Activated T-cell treated with anti-CD3 and anti-CD28 coated beads, Interleukin-2, amount 50 U/mL, for 1 hour (primary cell): ENCODE results near the gene SYVN1.
"Not testable (repeated sequence)": the region's sequence is repeated elsewhere in the genome, so short reads cannot be mapped to it uniquely, and the experiment has no call there.

Experiments
- DNase-seq: peaks from one replicate; pipeline ENCODE4 v3.0.0-alpha.2; 2020

The SYVN1 gene

DNA sequence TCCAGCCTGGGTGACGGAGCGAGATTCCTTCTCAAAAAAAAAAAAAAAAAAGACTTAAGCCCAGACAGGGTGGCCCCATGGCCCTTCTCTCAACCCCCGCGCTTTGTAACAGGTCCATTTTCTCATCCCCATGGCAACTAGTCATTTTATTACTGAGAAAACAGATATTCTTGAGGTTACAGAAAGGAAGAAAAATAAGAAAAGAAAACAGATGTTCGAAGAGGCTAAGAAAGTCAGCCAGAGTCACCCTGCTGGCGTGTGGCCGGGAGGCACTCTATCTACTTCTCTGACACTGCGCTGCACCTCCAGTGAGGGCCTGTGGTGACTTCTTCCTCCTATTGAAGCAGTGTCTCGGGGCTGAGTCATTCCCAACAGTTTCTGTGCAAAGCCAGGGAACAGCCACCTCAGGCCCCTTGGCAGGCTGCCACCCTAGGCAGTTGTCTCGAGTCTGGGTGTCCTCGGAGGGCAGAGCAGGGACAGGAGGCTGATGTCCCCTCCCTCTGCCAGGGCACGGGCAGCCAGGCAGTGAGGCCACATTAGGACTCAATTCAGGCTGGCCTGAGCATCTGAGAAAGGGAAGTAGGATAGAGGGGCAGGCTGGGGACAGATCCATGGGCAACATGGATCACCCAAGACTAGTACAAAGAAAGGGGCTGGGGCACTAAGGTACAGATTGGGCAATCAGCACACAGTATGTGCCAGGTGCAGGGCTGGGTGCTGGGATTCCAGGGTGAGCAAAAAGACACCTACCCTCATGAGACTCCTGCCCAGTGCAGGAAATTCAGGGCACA lies 16.4 kb upstream of the SYVN1 start:
- DNase-seq: no peak

DNA sequence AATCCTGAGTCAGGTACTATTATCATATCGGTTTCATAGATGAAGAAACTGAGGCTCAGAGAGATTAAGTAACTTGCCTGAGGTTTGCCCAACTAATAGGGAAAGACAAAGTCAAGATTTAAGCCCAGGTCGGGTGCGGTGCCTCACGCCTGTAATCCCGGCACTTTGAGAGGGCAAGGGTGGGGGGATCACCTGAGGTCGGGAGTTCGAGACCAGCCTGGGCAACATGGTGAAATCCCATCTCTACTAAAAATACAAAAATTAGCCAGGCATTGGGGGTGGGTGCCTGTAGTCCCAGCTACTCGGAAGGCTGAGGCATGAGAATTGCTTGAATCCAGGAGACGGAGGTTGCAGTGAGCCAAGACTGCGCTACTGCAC lies 15.8 kb upstream of the SYVN1 start:
- DNase-seq: not testable (repeated sequence)

DNA sequence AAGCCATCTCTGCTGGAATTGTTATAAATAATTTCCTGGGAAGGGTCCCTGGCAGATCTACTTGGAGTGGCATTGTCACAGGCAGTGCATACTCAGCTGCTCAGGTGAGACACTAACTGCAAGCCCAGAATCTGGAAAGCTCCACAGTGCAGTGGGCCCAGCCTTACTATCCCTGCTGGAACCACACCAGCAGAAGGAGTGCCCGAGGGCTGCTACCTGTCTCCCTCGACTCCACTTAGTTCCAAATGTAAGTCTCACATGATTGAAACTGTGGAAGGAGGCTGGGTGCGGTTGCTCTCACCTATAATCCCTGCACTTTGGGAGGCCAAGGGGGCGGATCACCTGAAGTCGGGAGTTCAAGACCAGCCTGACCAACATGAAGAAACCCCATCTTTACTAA lies 14.3 kb upstream of the SYVN1 start:
- DNase-seq: no peak

DNA sequence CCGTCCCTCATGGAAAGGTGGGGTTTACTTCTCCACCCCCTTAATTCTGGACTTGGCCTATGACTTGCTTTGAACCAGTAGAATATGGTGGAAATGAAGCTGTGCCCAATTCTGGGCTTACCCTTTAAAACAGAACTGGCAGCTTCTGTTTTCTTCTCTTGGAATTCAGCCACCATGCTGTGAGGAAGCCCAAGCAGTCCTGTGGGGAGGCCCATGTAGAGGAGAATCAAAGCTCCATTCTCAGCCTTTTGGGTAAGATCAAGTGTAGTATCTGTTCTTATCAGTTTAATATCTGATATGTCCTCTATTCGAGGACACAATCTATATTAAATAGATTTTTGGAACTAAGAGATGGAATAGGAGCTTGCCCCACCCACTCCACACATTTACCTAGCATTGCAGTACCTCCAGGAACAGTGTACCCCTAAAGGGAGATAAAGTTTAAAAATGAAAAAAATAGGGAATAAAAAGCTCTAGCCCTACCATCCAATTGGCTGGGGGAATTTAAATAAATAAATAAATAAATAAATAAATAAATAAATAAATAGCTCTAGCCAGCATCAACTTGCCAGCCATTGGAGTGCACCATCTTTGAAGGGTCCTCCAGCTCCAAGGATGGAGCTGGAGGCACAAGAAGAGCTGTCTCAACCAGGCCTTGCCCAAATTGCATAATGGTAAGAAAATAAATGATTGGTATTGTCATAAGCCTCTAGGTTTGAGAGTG lies 13.2 kb upstream of the SYVN1 start:
- DNase-seq: no peak

DNA sequence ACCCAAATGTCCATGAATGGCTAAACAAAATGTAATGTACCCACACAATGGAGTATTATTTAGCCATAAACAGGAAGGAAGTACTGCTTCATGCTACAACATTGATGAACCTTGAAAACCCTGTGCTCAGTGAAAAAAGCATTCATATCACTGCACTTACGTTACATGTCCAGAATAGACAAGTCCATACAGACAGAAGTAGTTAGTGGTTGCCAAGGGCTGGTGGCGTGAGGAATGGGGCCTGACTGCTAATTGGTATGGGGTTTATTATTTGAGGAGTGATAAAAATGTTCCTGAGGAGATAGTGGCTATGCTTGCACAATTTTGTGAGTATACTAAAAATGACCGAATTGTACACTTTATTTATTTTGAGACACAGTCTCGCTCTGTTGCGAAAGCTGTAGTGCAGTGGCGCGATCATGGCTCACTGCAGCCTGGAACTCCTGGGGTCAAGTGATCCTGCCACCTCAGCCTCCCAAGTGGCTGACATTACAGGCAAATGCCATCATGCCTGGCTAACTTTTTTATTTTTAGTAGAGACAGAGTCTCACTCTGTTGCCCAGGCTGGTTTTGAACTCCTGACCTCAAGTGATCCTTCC lies 7.7 kb upstream of the SYVN1 start:
- no peak for DNase-seq

DNA sequence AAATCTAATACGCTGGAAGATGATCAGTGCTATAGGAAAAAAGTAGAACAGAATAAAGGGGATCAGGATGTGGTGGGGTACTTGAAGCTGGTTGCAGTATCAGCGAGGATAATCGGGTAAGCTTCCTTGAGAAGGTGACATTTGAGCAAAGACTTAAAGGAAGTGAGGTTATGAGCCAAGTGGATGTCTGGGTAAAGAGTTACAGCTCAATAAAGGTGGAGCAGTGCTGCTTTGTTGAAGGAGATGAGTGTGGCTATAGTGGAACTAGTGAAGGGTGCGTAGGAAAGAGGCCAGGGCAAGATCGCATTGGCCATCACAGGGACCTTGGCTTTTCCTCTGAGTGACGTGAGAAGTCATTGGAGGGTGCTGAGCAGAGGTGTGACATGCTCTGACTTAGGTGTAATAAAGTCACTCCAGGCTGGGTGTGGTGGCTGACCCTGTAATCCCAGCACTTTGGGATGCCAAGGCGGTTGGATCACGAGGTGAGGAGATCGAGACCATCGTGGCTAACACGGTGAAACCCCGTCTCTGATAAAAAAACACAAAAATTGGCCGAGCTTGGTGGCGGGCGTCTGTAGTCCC lies 2.3 kb upstream of the SYVN1 start:
- no peak for DNase-seq

DNA sequence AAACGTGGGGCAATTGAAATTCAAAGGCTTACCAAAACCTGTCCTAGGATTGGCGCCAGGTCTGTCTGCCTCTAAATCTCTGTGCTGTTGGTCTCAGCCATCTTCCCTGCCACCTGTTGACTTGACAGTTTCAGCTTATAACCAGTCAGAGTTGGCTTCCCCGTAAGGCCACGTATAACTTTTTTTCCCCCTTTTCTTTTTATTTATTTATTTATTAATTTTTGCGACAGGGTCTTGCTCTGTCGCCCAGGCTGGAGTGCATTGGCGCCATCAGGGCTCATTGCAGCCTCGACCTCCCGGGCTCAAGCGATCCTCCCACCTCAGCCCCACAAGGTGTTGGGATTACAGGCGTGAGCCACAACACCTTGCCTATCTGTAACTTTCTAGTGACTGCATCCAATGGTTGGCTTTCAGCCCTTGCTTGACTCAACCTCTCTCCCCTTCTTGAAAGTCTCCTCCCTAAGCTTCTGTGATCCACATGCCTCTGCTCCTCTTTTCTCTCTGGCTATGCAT lies 1.4 kb upstream of the SYVN1 start:
- DNase-seq: no peak

DNA sequence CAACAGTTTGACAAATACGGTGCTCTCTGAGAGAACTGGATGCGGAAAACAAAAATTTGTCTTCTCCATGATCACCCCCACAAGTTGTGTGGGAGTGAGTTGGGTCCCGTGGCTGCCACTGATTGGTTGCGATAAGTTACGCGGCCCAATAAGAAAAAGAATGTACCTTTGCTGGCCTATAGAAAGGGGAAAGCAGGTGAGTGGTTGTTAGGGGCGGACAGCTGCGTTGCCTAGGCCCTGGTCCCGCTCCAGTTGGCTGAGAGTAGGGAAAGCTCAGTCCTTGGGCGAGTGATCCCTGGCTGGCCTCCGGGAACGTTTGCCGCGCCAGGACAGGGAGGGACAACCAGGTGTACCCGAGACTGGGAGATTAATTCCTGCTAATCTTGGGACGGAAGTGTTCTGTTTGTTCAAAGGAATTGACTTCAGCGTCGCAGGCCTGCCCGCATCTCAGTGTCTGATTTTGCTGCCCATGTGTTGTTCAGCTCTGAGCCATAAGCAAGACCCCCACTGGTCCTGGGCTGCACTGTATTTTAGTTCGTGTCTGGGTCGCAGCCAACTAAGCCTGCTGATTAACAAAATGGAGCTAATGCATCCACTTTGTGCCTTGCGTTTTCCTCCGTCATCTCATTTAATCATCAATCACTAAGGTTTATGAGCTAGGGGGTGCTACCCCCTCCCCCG lies 773 bp upstream of the SYVN1 start:
- peak; percentile 78 for DNase-seq

DNA sequence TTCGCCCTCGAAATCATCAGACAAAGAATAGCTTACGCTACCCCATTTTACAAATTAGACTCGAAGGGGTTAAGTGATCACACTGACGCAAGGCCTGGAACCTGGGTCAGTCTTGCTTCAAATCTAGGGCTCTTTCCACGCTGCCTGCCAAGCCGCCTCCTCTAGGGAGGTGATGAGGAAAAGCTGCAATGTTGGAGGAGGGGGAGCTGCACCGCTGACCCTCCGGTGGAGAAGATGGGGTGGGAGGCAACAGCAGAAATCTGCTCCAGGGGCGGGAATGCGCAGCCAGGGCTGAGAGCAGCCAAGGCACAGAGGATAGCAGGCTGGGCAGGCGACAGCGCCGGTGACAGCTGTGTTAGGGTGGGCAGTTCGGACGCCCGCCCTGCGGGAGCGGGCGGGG lies 595 bp downstream of the SYVN1 start:
- no peak for DNase-seq

DNA sequence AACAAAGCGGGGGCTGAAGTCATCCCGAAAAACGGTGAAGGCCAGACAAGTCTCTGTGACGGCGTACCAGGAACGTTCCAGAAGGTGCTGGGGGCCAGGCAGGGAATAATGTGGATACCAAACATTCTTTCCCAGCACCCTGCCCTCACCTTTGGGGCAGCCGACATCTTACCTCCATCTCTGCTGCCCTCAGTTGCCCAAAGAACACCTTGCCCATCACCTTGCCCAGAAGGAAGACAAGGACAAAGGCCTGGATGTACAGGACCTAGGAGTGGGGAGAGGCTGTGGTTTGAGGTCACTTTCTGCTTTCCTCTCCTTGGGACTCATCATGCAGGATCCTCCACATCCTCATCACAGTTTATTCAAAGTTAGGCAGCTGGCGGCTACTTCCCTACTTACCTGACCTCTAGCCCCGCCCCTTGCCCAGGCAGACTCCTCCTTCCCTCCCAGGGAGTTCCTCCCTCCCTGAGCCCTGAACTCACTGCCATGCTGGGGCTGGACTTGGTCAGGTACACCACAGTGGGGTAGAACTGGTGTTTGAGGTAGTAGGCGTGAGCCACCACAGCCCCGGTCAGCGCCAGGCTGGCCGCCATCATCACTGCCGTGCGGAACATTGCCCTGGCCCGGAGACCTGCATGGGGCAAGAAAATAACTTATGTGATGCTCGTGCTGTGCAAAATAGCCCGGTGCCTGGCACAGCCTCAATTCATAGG lies 1.2 kb downstream of the SYVN1 start:
- peak; percentile 55 for DNase-seq

DNA sequence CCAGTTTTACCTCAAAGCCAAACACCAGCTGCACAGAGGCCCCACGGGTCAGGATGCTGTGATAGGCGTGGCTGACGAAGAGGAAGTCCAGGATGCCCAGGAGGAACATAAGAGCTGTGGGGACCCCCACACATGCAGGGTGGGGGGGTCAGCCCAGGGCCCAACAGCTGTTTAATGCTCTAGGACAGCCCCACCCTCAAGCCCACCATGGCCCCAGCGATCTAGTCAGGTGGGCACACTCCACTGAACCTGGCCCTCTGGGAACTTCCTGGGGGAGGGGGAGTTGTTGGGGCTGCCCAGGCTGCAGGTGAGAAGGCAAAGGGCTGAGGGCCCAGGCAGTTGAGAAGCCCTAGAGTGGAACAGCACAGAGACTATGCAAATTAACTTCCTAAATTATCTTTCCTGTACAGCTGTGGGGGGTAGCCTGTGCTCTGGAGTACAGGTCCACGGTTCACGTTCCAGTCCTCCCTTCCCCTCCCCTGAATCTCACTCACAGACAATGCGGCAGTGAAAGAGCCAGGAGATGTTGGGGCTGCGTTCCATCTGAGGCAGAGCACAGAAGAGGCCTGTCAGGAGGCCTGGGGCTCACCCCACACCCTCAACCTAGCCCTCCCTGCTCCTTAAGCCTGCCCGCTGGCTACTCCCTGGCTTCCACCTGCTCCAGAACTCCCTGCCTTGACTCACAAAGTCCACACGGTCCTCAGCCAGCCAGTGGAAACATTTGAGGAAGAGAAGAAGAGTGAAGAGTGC lies 1.9 kb downstream of the SYVN1 start:
- DNase-seq: peak; percentile 15

DNA sequence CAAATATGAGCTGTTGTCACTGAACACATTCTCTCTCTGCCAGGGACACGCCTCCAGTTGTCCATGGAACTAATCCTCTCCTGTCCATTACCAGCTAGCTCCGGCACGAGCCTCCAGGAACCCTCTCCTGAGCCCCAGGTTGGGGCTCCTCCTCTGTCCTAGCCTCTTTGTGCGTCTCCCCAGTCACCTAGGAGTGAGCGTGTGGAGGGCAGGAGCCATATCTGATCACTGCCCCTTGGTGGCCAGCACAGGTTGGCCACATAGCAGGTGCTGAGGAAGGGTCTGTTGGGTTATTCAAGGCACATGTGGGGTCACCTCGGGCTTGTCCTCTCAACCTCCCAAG lies 2.5 kb downstream of the SYVN1 start:
- DNase-seq: peak; percentile 15

DNA sequence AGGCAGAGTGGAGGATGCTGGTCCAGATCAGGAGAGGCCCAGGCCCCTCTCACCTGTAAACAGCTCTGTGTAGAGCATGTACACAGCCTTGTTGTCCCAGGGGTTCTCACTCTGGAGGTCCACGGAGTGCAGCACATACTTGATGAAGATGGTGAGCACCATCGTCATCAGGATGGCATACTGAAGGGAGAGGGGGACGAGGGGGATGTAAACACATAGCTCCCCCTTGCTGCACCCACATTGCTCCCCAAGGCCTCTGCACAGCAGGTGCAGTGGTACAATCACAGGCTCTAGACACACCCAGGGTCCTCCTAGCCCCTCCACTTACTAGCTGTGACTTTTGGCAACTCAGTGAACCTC lies 2.9 kb downstream of the SYVN1 start:
- DNase-seq: peak; percentile 15

DNA sequence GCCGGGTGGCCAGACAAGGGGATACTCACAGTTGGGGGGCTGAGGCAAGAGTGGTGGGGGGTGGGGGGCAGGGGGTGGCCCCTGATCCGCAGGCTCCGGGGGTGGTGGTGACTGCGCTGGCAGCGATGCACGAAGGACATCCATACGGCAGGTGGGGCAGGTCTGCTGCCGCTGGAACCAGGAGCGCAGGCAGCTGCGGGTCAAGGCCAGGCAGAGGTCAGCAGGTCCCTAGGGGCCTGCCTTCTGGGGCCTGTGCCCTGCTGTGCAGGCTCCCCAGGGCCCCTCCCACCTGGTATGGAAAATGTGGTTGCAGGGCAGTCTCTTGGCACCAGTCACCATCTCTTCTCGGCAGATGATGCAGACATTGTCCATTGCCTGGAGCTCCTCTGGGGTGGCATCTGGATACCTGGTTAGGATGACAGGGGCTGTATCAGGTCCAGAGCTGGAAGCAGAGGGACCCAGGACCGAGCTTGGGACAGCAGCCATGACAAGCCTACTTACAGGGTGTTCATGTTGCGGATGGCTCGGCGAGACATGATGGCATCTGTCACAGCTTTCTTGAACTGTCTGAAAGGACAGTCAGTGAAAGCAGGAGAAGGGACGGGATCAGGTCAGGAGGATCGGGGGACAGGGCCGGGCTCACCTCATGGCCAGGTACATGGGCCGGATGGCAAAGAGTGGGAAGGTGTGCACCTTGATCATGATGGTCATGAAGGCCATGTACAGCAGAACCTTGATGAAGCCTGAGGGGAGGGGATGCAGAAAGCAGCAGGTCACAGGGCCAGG lies 3.5 kb downstream of the SYVN1 start:
- DNase-seq: peak; percentile 16

DNA sequence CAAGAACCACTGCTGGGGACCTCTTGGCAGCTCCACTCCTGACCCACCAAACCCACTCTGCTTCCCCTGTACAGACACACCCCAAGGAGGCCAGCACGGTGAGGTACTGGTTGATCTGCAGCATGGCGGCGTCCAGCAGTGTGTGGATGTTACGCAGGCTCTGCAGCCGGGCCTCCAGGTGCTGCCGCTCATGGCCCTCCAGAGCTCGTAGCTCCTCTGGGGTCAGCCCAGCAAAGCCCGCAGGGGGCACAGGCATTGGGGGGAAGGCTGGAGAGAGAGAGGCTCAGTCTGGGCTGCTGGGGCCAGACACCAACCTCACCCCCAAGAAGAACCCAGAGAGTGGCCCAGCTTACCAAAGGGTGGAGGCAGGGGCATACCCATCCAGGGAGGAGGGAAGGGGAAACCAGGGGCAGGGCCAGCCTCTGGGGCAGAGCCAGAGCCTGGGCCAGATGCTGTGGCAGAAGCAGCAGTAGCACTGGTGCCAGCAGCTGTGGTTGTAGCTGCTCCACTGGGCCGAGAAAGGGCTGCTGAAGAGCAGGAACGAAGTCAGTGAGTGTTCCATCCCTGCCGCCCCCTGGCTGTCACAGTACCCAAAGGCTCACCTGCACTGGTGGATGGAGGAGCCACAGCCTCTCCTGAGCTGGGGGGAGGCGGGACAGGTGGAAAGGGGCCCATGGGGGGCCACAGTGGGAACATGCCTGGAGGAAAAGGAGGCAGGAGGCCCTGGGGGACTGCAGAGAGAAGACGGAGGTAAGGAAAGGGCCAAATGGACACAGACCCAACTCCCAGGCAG lies 4.5 kb downstream of the SYVN1 start:
- DNase-seq: peak; percentile 18

DNA sequence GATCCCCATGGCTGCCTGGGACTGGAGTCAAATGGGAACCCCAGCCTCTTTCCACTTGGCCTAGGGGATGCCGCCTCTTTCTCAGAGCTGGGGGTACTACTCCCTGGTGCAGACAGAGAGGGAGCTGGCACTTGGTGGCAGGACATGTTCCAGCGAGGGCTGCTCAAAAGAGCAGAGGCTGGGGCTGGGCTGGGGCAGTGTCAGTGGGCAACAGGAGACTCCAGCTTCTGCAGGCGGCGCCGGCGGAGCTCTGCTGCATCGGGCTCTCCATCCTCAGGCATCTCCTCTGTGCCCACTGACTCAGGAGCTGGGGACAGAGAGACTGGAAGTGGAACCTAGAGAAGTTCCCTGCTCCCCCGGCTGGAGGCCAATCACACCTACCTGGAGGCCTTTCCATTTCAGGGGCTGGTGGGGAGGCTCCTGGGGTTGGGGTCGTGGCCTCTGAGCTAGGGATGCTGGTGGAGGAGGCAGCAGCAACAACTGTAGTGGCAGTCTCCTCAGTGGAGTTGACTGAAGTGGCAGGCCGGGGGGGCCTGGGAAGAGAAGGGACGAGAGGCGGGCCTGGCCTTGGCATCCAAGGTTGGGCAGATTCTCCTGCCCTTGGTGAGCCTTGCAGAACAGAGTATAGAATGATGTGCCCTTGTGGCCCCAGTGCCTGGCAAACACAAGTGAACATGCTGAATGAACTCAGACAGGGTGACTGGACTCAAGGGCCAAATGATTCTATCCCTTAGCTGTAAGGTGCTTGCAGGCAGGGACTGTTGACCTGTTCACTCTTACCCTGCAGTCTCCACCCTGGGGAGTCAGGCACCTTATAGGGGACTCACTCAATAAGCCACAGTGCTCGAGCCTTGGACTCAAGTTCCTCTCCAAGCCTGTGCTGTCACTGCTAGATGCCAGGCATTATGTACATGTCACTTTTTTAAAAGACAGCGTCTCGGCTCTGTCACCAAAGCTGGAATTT lies 5.9 kb downstream of the SYVN1 start:
- peak; percentile 18 for DNase-seq

DNA sequence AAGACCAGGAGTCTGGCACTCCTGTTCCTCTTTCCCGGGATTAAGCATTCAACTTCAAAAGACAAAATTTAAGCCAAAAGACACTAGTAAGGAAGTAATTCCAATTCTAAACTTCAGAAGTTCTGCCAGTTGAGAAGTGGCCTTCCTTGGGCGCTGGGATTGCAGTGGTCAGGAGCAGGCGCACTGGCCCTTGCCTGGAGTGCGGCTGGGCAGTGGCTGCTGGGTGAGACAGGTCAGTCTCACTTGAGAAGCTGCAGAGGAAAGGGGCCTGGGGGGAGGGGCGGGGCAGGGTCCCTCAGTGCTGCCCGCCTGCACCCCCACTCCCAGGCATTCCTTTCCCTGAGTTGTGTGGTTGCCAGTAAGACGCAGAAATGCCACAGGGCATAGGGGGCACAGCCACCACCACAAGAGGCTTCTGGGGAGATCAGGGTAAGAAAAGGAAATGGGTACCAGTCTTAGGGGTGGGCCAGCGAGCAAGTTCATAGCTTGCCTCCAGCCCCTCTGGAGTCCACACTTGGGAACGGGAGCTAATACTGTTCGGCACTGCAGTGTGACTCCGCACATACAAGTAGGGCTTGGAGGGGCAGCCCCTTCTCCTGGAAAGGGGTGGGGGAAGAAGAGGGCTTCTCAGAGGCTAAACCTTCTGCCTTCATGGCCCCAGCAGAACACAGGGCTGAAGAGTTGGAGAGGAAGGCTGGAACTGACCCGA lies 6.7 kb downstream of the SYVN1 start:
- DNase-seq: peak; percentile 18

DNA sequence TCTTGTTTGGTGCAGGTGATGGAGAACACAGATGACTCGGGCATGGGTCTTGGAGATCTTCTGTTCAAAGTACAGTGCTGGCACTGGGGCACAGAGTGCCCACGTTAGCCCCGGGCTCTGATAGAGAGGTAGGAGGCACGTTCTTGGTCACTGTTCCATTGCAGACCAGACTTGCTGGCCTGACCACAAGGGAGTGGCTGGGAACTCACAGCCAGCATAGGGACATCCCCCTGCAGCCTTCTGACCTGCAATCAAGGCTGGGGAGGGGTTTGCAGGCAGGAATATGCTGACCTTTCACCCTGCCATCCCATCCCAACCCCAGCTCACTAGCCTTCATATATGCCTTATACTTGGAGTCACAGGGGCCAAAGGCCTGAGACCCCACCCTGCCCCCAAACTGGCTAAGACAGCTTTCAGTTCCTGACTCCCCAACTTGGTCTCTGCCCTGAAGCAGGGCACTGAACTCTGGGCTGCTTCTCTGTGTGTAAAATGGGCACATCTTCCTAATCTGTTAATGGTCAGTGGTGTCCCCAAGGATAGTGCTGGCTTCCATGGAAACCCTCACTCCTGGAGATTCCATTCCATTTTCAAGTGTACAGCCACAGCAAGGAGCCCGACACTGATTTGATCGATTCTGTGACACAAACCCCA lies 7.6 kb downstream of the SYVN1 start:
- DNase-seq: no peak
